K562 (cell line): ENCODE results near the gene DBNDD1.

ENCODE experiments used
- ASH1L ChIP-seq: fragments of 450-650 bp; IDR thresholded peaks from 2 replicates; pipeline ENCODE4 v1.6.1; 2018; ENCODE audit warnings: borderline replicate concordance, mild to moderate bottlenecking, low read depth; ENCODE audit not compliant: partially characterized antibody
- CTCF ChIP-seq, 3 experiments: IDR thresholded peaks in 2 of 3; conservative IDR thresholded peaks in 1 of 3; 2 replicates each; pipeline ENCODE4 v1.5.1; 2011 to 2012; ENCODE audit warnings: low read length in 3 of 3, mild to moderate bottlenecking in 3 of 3, control low read depth in 2 of 3, improper control_type of control experiment in 1 of 3, inconsistent platforms in 1 of 3, low read depth in 1 of 3, mixed read lengths in 1 of 3, moderate library complexity in 1 of 3; ENCODE audit not compliant: insufficient read depth in 2 of 3
- JUNB ChIP-seq: fragments of 450-650 bp; formaldehyde crosslinking; conservative IDR thresholded peaks from 2 replicates; pipeline ENCODE4 v1.4.0; 2020; ENCODE audit warnings: mild to moderate bottlenecking
- NCOA2 ChIP-seq, 2 experiments: fragments of 450-650 bp; IDR thresholded peaks; 2 replicates each; pipeline ENCODE4 v1.6.1; 2018; ENCODE audit warnings: mild to moderate bottlenecking in 2 of 2, moderate library complexity in 1 of 2; ENCODE audit not compliant: partially characterized antibody in 2 of 2
- ZBED1 ChIP-seq: IDR thresholded peaks from 2 replicates; pipeline ENCODE4 v1.6.1; 2014
- ZKSCAN1 ChIP-seq: fragments of 150-350 bp; IDR thresholded peaks from 2 replicates; pipeline ENCODE4 v1.6.1; 2016; ENCODE audit warnings: low read depth, low read length
- ZNF274 ChIP-seq: IDR thresholded peaks from 2 replicates; pipeline ENCODE4 v1.6.1; 2011; ENCODE audit warnings: low read depth, mild to moderate bottlenecking, low read length, moderate library complexity, borderline replicate concordance

GRCh38 chr16:89996178-89996489 is 23.1 kb downstream of the DBNDD1 start:
- TF ChIP-seq CTCF (IDR thresholded peaks at IDR 0.05 in 2 of 3, conservative IDR thresholded peaks at IDR 0.05 in 1 of 3; ENCODE audit: insufficient read depth in 2 of 3, low read depth in 1 of 3, low read length in 3 of 3), result no peak
- TF ChIP-seq ZNF274, result no peak
- no peak for TF ChIP-seq ASH1L
- TF ChIP-seq JUNB (CRISPR knock-in tag), result no peak
- no peak for TF ChIP-seq NCOA2 (IDR thresholded peaks at IDR 0.05; ENCODE audit: partially characterized antibody in 2 of 2)
- no peak for TF ChIP-seq ZBED1
- no peak for TF ChIP-seq ZKSCAN1
